Esophagus muscularis mucosa (tissue), 4 donors: ENCODE results near the gene UBTF.

Experiments used
- EP300 ChIP-seq: sonication (generic); formaldehyde crosslinking; IDR thresholded peaks from one replicate; pipeline ENCODE4 v1.6.1; 2017; ENCODE audit warnings: antibody characterized with exemption
- POLR2A ChIP-seq: fragments of 450-650 bp; IDR thresholded peaks from one replicate; pipeline ENCODE4 v1.6.1; 2017; ENCODE audit warnings: antibody characterized with exemption, moderate library complexity, mild to moderate bottlenecking, low read depth
- TF ChIP-seq, protein P1 (sequence below), 3 experiments: fragments of 200-600 bp in 2 of 3; fragments of 450-650 bp in 1 of 3; sonication (generic) in 2 of 3; IDR thresholded peaks; one replicate each; pipeline ENCODE4 v1.5.1; 2017 to 2019; ENCODE audit warnings: antibody characterized with exemption in 3 of 3, mild to moderate bottlenecking in 2 of 3, moderate library complexity in 1 of 3

DNA sequence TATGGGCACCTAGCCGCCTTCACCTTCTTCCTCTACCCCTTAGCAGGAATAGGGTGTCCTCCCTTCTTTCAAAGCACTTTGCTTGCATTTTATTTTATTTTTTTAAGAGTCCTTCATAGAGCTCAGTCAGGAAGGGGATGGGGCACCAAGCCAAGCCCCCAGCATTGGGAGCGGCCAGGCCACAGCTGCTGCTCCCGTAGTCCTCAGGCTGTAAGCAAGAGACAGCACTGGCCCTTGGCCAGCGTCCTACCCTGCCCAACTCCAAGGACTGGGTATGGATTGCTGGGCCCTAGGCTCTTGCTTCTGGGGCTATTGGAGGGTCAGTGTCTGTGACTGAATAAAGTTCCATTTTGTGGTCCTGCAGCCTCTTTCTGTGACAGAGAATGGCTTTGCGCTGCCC lies 28.1 kb downstream of the UBTF start:
- TF ChIP-seq, protein P1, sequence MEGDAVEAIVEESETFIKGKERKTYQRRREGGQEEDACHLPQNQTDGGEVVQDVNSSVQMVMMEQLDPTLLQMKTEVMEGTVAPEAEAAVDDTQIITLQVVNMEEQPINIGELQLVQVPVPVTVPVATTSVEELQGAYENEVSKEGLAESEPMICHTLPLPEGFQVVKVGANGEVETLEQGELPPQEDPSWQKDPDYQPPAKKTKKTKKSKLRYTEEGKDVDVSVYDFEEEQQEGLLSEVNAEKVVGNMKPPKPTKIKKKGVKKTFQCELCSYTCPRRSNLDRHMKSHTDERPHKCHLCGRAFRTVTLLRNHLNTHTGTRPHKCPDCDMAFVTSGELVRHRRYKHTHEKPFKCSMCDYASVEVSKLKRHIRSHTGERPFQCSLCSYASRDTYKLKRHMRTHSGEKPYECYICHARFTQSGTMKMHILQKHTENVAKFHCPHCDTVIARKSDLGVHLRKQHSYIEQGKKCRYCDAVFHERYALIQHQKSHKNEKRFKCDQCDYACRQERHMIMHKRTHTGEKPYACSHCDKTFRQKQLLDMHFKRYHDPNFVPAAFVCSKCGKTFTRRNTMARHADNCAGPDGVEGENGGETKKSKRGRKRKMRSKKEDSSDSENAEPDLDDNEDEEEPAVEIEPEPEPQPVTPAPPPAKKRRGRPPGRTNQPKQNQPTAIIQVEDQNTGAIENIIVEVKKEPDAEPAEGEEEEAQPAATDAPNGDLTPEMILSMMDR (IDR thresholded peaks at IDR 0.05): no peak
- TF ChIP-seq POLR2A (no peak), EP300 (no peak)
